ENCODE measurements around the gene TSR3.

DNA sequence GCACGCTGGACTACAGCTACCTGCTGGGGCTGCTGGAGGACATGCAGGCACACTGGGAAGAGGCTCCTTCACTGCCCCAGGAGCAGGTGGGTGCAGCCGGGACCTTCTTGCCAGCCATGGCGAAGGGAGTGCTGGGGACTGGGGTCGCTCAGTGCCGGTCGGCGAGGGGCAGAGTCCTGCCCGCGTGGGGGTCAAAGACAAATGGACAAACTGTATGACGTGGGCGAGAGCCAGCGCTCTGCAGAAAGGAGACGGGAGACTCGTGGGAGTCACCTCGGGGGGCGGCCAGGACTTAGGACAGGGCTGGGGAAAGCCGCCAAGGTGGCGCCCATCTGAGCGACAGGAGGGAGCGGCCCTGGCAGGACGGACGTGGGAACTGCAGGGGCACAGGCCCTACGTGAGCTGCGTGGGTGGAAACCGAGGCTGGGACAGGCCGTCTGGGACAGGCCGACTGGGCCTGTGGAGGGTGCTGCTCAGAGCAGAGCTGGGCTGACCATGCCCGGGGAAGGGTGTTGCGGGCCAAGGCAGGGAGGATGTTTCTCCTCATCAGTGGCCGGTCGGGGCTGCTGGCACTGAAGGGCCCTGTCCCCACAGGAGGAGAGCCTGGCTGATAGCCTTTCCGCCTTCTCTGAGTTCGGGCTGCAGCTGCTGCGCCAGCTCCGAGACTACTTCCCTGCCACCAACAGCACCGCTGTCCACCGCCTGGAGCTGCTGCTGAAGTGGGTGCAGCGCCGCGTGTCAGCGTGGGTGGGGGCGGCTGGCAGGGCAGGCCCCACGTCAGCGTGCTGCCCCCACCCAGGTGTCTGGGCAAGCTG is 8.0 kb downstream of the TSR3 start:
- TF ChIP-seq, protein P1, sequence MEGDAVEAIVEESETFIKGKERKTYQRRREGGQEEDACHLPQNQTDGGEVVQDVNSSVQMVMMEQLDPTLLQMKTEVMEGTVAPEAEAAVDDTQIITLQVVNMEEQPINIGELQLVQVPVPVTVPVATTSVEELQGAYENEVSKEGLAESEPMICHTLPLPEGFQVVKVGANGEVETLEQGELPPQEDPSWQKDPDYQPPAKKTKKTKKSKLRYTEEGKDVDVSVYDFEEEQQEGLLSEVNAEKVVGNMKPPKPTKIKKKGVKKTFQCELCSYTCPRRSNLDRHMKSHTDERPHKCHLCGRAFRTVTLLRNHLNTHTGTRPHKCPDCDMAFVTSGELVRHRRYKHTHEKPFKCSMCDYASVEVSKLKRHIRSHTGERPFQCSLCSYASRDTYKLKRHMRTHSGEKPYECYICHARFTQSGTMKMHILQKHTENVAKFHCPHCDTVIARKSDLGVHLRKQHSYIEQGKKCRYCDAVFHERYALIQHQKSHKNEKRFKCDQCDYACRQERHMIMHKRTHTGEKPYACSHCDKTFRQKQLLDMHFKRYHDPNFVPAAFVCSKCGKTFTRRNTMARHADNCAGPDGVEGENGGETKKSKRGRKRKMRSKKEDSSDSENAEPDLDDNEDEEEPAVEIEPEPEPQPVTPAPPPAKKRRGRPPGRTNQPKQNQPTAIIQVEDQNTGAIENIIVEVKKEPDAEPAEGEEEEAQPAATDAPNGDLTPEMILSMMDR (IDR thresholded peaks at IDR 0.05 in 8 of 11, conservative IDR thresholded peaks at IDR 0.05 in 3 of 11) = no peak
- TF ChIP-seq POLR2A (IDR thresholded peaks at IDR 0.05) = no peak

Data from spleen (tissue), 7 donors.